Left renal cortex interstitium (tissue), 4 donors: Measurements from ENCODE around the gene SERPINA3. TPM values are rescaled to one million over a fixed set of nuclear protein-coding genes. Genes with fewer than 3 reads are reported as not detected.
"Not testable (repeated sequence)": the region's sequence is repeated elsewhere in the genome, so short reads cannot be mapped to it uniquely, and the experiment has no call there.

Experiments used
- DNase-seq, 4 donors: peaks; one replicate each; pipeline ENCODE4 v3.0.0-alpha.2; 2013; ENCODE audit warnings: low read depth in 4 of 4, low spot score in 2 of 4, missing footprints in 1 of 4
- polyA plus RNA-seq, 4 donors: library from polyadenylated mRNA; unstranded; fragments of 120-200 nt; gene quantifications; one replicate each; pipeline ENCODE4 v1.2.1, GENCODE V29; 2013; ENCODE audit not compliant: insufficient read length in 4 of 4

The SERPINA3 gene
- polyA plus RNA-seq, 4 donors, result 0.21 to 1.2 (median 0.48) TPM; not detected in 1

- no peak for DNase-seq
These were observed 18.9 kb downstream of the SERPINA3 start for GRCh38 chr14:94631050-94631449.

- no peak for DNase-seq
These were observed 19.5 kb downstream of the SERPINA3 start for GRCh38 chr14:94631536-94632304.

GRCh38 chr14:94632305-94632590, 20.1 kb downstream of the SERPINA3 start:
- DNase-seq, result no peak

- no peak for DNase-seq
These were observed 20.9 kb downstream of the SERPINA3 start for GRCh38 chr14:94633121-94633520.

GRCh38 chr14:94635154-94635553, 23.0 kb downstream of the SERPINA3 start:
- DNase-seq, result no peak

- no peak for DNase-seq
These were observed 24.7 kb downstream of the SERPINA3 start for GRCh38 chr14:94636744-94637412.

- not testable (repeated sequence) for DNase-seq
These were observed 25.6 kb downstream of the SERPINA3 start for GRCh38 chr14:94637814-94638213.

- DNase-seq, result peak in 2 of 4 donors; percentile 7 to 20
These were observed 26.1 kb downstream of the SERPINA3 start for GRCh38 chr14:94638339-94638738.

GRCh38 chr14:94638961-94639817, 27.0 kb downstream of the SERPINA3 start:
- DNase-seq, result no peak

GRCh38 chr14:94640721-94641631, 28.8 kb downstream of the SERPINA3 start:
- no peak for DNase-seq

- DNase-seq, result no peak
These were observed 29.4 kb downstream of the SERPINA3 start for GRCh38 chr14:94641632-94641955.

GRCh38 chr14:94643316-94644101, 31.3 kb downstream of the SERPINA3 start:
- no peak for DNase-seq

- no peak for DNase-seq
These were observed 31.9 kb downstream of the SERPINA3 start for GRCh38 chr14:94644102-94644535.

GRCh38 chr14:94646066-94646465, 33.9 kb downstream of the SERPINA3 start:
- no peak for DNase-seq

GRCh38 chr14:94646481-94646880, 34.3 kb downstream of the SERPINA3 start:
- no peak for DNase-seq

GRCh38 chr14:94648801-94649200, 36.6 kb downstream of the SERPINA3 start:
- DNase-seq, result no peak

GRCh38 chr14:94649543-94650443, 37.6 kb downstream of the SERPINA3 start:
- DNase-seq, result no peak

- DNase-seq, result no peak
These were observed 38.2 kb downstream of the SERPINA3 start for GRCh38 chr14:94650444-94650775.
